ENCODE data around the gene BRD9.

BRD9 gene

DNA sequence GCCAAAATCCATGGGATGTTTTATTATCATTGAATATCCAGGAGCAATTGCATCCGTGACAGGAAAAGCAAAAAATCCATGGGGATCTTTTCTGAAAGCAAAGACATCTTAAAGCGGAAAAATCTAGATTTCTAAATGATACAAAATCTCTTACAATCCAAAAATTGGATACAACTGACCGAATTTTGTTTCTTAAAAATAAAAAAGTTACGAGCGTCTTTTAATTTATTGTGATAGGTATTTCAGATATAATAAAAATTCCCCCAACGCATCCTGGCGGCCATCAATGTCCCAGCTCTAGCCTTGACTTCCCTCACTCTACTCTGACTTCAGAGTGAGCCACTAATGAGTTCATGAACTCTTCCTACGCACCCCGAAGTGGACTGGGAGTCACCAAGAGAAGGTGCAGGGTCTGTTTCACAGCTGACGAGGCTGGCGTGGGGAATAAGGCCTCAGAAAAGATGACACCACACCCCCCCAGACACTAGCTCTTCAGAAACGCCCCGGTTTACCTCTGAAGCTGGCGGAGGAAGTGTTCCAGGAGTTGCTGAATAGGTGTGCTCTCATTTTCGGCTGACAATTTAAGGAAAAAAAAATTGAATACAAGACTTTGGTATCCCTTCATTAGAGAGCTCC lies 3.4 kb downstream of the BRD9 start:
- Histone ChIP-seq H4K91ac (ENCODE audit: low read depth, low read length, poor library complexity) (no peak overlapping the region), H3K9me3 (replicated peaks in 1 of 2; ENCODE audit: control insufficient read depth in 2 of 2, insufficient read depth in 1 of 2, low read depth in 1 of 2, low read length in 2 of 2) (no peaks in the 10 kb centered on the region), H2BK120ac (ENCODE audit: low read depth, low read length) (no peak overlapping the region), H2AK5ac (ENCODE audit: low read depth, low read length) (no peak overlapping the region), H3K36me3 (replicated peaks in 1 of 2; ENCODE audit: control insufficient read depth in 2 of 2, insufficient read depth in 2 of 2, low read length in 2 of 2) (peaks cover 60 to 80% of the 10 kb centered on the region in 2 donors), H3K14ac (ENCODE audit: low read length) (no peak overlapping the region), H2BK15ac (ENCODE audit: low read length) (no peak overlapping the region), H3K18ac (ENCODE audit: low read length) (no peak overlapping the region), H3K23ac (ENCODE audit: low read depth, low read length, poor library complexity) (no peak overlapping the region), H3K4me3 (ENCODE audit: low read length in 2 of 2) (no peak overlapping the region), H3K9ac (ENCODE audit: low read depth, low read length, poor library complexity) (no peak overlapping the region), H2AFZ (ENCODE audit: low read length) (no peak overlapping the region), H4K8ac (ENCODE audit: low read depth, low read length) (no peak overlapping the region), H3K4ac (ENCODE audit: low read length) (no peak overlapping the region), H3K79me1 (ENCODE audit: low read depth, low read length) (peaks cover 20% of the 10 kb centered on the region), H3K4me1 (ENCODE audit: control insufficient read depth in 2 of 2, insufficient read depth in 1 of 2, low read depth in 1 of 2, low read length in 2 of 2) (peaks cover 11 to 15% of the 10 kb centered on the region in 2 donors), H2BK12ac (ENCODE audit: low read length) (no peak overlapping the region), H2BK5ac (ENCODE audit: low read length) (no peak overlapping the region), H3K27ac (replicated peaks; ENCODE audit: low read length) (no peak overlapping the region), H3K4me2 (ENCODE audit: insufficient read depth, low read length, poor library complexity, severe bottlenecking) (no peak overlapping the region), H3K27me3 (ENCODE audit: control insufficient read depth in 3 of 3, insufficient read depth in 3 of 3, low read depth in 1 of 3, low read length in 3 of 3) (no peaks in the 10 kb centered on the region)
- DNase-seq (ENCODE audit: low spot score) = no peak
- no CpG with 5 or more reads among the region's 15 CpGs for WGBS, 2 donors (ENCODE audit: extremely low coverage in 2 of 2, insufficient read length in 2 of 2, insufficient replicate concordance in 1 of 2)

DNA sequence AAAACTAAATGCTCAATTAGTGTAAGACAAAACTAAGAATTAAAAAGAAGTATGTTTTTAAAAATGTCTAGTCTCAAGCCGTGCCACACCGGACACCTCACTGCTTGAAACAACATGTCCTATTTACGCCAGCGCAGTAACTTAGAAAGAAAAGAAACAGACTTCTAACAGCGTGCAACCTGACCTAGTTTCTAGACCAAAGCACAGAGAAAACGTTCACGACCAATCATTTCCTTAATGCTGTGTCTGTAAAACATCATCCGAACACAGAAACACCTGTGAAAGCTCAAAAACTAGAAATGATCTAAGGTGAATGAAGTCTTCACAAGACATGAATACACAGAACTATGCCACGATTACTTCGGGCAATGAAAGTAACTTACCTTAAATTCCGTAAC lies 4.0 kb downstream of the BRD9 start:
- Histone ChIP-seq H3K9me3 (replicated peaks in 1 of 2; ENCODE audit: control insufficient read depth in 2 of 2, insufficient read depth in 1 of 2, low read depth in 1 of 2, low read length in 2 of 2) (peaks cover 3 to 4% of the 10 kb centered on the region in 2 donors), H3K36me3 (replicated peaks in 1 of 2; ENCODE audit: control insufficient read depth in 2 of 2, insufficient read depth in 2 of 2, low read length in 2 of 2) (peaks cover 62 to 82% of the 10 kb centered on the region in 2 donors), H2BK15ac (ENCODE audit: low read length) (no peak overlapping the region)

DNA sequence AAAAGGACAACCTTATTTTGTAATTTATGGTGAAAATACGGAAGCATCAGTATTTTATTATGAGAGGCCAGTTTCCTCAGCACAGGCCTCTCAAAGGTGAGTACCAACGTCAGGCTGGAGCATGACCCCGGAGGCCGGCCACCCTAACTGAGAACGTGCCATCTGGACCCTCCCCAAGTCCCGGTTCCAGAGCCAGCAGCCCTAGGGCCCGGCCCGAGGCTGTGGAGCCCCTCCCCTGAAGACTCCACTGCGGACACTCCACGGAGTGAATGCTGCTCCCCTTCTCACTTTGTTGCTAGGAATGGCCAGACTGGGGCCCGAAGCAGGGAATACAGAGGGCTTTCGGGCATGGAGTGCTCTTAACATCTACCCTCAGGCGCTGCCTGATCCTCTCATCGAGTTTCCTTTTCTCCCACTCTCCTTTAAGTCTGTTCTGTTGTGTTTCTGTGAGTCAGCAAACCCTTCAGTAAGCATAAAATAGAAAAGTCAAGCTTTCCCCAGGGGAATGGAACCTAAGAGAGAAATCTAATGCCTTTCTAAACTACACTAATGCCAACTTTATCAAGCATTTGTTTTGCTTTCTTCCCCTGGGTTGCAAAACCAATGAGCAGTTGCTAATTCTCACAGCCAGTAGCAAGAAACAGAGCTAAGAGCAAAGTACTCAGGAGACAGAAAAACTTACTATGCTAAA lies 4.5 kb downstream of the BRD9 start:
- Histone ChIP-seq H3K4me1 (ENCODE audit: control insufficient read depth in 2 of 2, insufficient read depth in 1 of 2, low read depth in 1 of 2, low read length in 2 of 2) (peaks cover 5 to 11% of the 10 kb centered on the region in 2 donors), H3K9ac (ENCODE audit: low read depth, low read length, poor library complexity) (no peak overlapping the region), H3K23ac (ENCODE audit: low read depth, low read length, poor library complexity) (no peak overlapping the region), H2BK120ac (ENCODE audit: low read depth, low read length) (no peak overlapping the region), H2BK12ac (ENCODE audit: low read length) (no peak overlapping the region), H2BK15ac (ENCODE audit: low read length) (no peak overlapping the region), H2AFZ (ENCODE audit: low read length) (no peak overlapping the region), H3K79me1 (ENCODE audit: low read depth, low read length) (peaks cover 14% of the 10 kb centered on the region), H3K4ac (ENCODE audit: low read length) (no peak overlapping the region), H3K9me3 (replicated peaks in 1 of 2; ENCODE audit: control insufficient read depth in 2 of 2, insufficient read depth in 1 of 2, low read depth in 1 of 2, low read length in 2 of 2) (peaks cover 3 to 7% of the 10 kb centered on the region in 2 donors), H2BK5ac (ENCODE audit: low read length) (no peak overlapping the region), H3K4me2 (ENCODE audit: insufficient read depth, low read length, poor library complexity, severe bottlenecking) (no peak overlapping the region), H3K4me3 (ENCODE audit: low read length in 2 of 2) (no peak overlapping the region), H3K27me3 (ENCODE audit: control insufficient read depth in 3 of 3, insufficient read depth in 3 of 3, low read depth in 1 of 3, low read length in 3 of 3) (no peaks in the 10 kb centered on the region), H4K8ac (ENCODE audit: low read depth, low read length) (no peak overlapping the region), H4K91ac (ENCODE audit: low read depth, low read length, poor library complexity) (no peak overlapping the region), H3K27ac (replicated peaks; ENCODE audit: low read length) (no peak overlapping the region), H3K14ac (ENCODE audit: low read length) (no peak overlapping the region), H3K36me3 (replicated peaks in 1 of 2; ENCODE audit: control insufficient read depth in 2 of 2, insufficient read depth in 2 of 2, low read length in 2 of 2) (peaks cover 67 to 88% of the 10 kb centered on the region in 2 donors), H2AK5ac (ENCODE audit: low read depth, low read length) (no peak overlapping the region), H3K18ac (ENCODE audit: low read length) (no peak overlapping the region)
- no CpG with 5 or more reads among the region's 14 CpGs for WGBS, 2 donors (ENCODE audit: extremely low coverage in 2 of 2, insufficient read length in 2 of 2, insufficient replicate concordance in 1 of 2)
- DNase-seq (ENCODE audit: low spot score) = no peak

More for the DNA sequence above, 4.0 kb downstream of the BRD9 start:
- no peak overlapping the region for H4K91ac ChIP-seq (ENCODE audit: low read depth, low read length, poor library complexity)
- no peak overlapping the region for H2BK12ac ChIP-seq (ENCODE audit: low read length)
- no peak overlapping the region for H3K14ac ChIP-seq (ENCODE audit: low read length)
- no peak overlapping the region for H3K23ac ChIP-seq (ENCODE audit: low read depth, low read length, poor library complexity)
- no peak overlapping the region for H2AK5ac ChIP-seq (ENCODE audit: low read depth, low read length)
- no peak overlapping the region for H3K4me2 ChIP-seq (ENCODE audit: insufficient read depth, low read length, poor library complexity, severe bottlenecking)
- H2BK5ac ChIP-seq (ENCODE audit: low read length) = no peak overlapping the region
- H3K9ac ChIP-seq (ENCODE audit: low read depth, low read length, poor library complexity) = no peak overlapping the region
- no peak overlapping the region for H4K8ac ChIP-seq (ENCODE audit: low read depth, low read length)
- peaks cover 17% of the 10 kb centered on the region for H3K79me1 ChIP-seq (ENCODE audit: low read depth, low read length)
- WGBS, 2 donors (ENCODE audit: extremely low coverage in 2 of 2, insufficient read length in 2 of 2, insufficient replicate concordance in 1 of 2) = no CpG with 5 or more reads among the region's 11 CpGs
- H3K4ac ChIP-seq (ENCODE audit: low read length) = no peak overlapping the region
- no peak overlapping the region for H3K18ac ChIP-seq (ENCODE audit: low read length)
- no peak overlapping the region for H2BK120ac ChIP-seq (ENCODE audit: low read depth, low read length)
- no peaks in the 10 kb centered on the region for H3K27me3 ChIP-seq (ENCODE audit: control insufficient read depth in 3 of 3, insufficient read depth in 3 of 3, low read depth in 1 of 3, low read length in 3 of 3)
- no peak overlapping the region for H3K27ac ChIP-seq (replicated peaks; ENCODE audit: low read length)
- H3K4me1 ChIP-seq (ENCODE audit: control insufficient read depth in 2 of 2, insufficient read depth in 1 of 2, low read depth in 1 of 2, low read length in 2 of 2) = peaks cover 8 to 11% of the 10 kb centered on the region in 2 donors
- H2AFZ ChIP-seq (ENCODE audit: low read length) = no peak overlapping the region
- no peak for DNase-seq (ENCODE audit: low spot score)
- no peak overlapping the region for H3K4me3 ChIP-seq (ENCODE audit: low read length in 2 of 2)

DNA sequence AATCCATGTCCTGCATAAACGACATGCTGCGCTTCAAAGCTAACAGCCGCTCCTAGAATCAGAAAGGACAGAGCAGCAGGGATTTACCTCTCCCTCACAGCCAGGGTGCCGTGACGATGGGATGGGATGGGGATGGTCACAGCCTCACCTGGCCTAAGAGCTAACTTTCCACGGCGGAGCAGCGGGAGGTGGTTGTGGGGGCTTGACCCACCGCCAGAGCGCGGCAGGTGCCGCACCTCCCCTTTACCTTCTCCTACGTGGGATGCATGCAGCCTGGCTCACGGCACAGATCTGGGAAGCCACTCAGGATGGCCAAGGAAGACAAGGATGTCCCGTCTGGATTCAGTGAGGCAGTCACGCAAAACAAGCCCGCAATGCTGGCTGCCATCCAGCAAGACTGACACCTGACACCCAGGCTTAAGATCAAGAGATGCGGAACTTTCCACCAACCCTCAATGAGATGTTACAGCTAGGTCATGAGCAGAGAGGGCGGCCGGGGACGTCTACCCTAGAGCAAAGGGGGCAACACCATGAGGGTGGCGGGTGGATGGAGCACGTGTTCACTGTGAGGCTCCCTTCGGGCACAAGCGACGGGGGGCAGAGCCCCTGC lies 5.8 kb downstream of the BRD9 start:
- no CpG with 5 or more reads among the region's 26 CpGs for WGBS, 2 donors (ENCODE audit: extremely low coverage in 2 of 2, insufficient read length in 2 of 2, insufficient replicate concordance in 1 of 2)

More for the DNA sequence above, 5.8 kb downstream of the BRD9 start:
- no peak overlapping the region for H2BK120ac ChIP-seq (ENCODE audit: low read depth, low read length)
- no peak overlapping the region for H4K91ac ChIP-seq (ENCODE audit: low read depth, low read length, poor library complexity)
- H3K27ac ChIP-seq (replicated peaks; ENCODE audit: low read length) = no peak overlapping the region
- H2AFZ ChIP-seq (ENCODE audit: low read length) = no peak overlapping the region
- H3K4me1 ChIP-seq (ENCODE audit: control insufficient read depth in 2 of 2, insufficient read depth in 1 of 2, low read depth in 1 of 2, low read length in 2 of 2) = peaks cover 4 to 9% of the 10 kb centered on the region in 2 donors
- H3K4ac ChIP-seq (ENCODE audit: low read length) = no peak overlapping the region
- no peak overlapping the region for H4K8ac ChIP-seq (ENCODE audit: low read depth, low read length)
- no peak overlapping the region for H3K4me3 ChIP-seq (ENCODE audit: low read length in 2 of 2)
- no peak overlapping the region for H2AK5ac ChIP-seq (ENCODE audit: low read depth, low read length)
- no peak overlapping the region for H3K14ac ChIP-seq (ENCODE audit: low read length)
- no peak overlapping the region for H2BK15ac ChIP-seq (ENCODE audit: low read length)
- no peak for DNase-seq (ENCODE audit: low spot score)
- peak overlapping the region; percentile 44 for H3K9ac ChIP-seq (ENCODE audit: low read depth, low read length, poor library complexity)
- H2BK12ac ChIP-seq (ENCODE audit: low read length) = no peak overlapping the region
- peaks cover 14% of the 10 kb centered on the region for H3K79me1 ChIP-seq (ENCODE audit: low read depth, low read length)
- H3K9me3 ChIP-seq (replicated peaks in 1 of 2; ENCODE audit: control insufficient read depth in 2 of 2, insufficient read depth in 1 of 2, low read depth in 1 of 2, low read length in 2 of 2) = peaks cover 7 to 9% of the 10 kb centered on the region in 2 donors
- no peak overlapping the region for H3K18ac ChIP-seq (ENCODE audit: low read length)
- peaks cover 78 to 100% of the 10 kb centered on the region in 2 donors for H3K36me3 ChIP-seq (replicated peaks in 1 of 2; ENCODE audit: control insufficient read depth in 2 of 2, insufficient read depth in 2 of 2, low read length in 2 of 2)
- H3K23ac ChIP-seq (ENCODE audit: low read depth, low read length, poor library complexity) = no peak overlapping the region
- H3K27me3 ChIP-seq (ENCODE audit: control insufficient read depth in 3 of 3, insufficient read depth in 3 of 3, low read depth in 1 of 3, low read length in 3 of 3) = no peaks in the 10 kb centered on the region
- no peak overlapping the region for H3K4me2 ChIP-seq (ENCODE audit: insufficient read depth, low read length, poor library complexity, severe bottlenecking)
- H2BK5ac ChIP-seq (ENCODE audit: low read length) = no peak overlapping the region
